Vagina (tissue), 2 donors: ENCODE data around the gene PLEKHH1. TPM values are rescaled to one million over a fixed set of nuclear protein-coding genes. Genes with fewer than 3 reads are reported as not detected.
A peak's percentile ranks its signal among the peaks of the same experiment; 100 is the strongest.
"Not testable (repeated sequence)": the region's sequence is repeated elsewhere in the genome, so short reads cannot be mapped to it uniquely, and the experiment has no call there.

Source experiments
- DNase-seq, 2 donors: peaks; one replicate each; pipeline ENCODE4 v3.0.0-alpha.2; 2017; ENCODE audit errors: extremely low spot score in 2 of 2
- H3K27ac ChIP-seq: fragments of 200-600 bp; sonication (generic); one replicate; pipeline ENCODE4 v1.5.1; 2019
- H3K27me3 ChIP-seq: fragments of 200-600 bp; sonication (generic); one replicate; pipeline ENCODE4 v1.5.1; 2019
- H3K36me3 ChIP-seq, 2 donors: fragments of 200-600 bp; sonication (generic); one replicate each; pipeline ENCODE4 v1.5.1; 2017 to 2019
- H3K4me1 ChIP-seq: fragments of 200-600 bp; sonication (generic); one replicate; pipeline ENCODE4 v1.5.1; 2019
- H3K4me3 ChIP-seq, 2 donors: fragments of 200-600 bp; sonication (generic); 1 replicate in 1 of 2; 2 replicates in 1 of 2; pipeline ENCODE4 v1.5.1; 2016 to 2019
- H3K9me3 ChIP-seq: fragments of 200-600 bp; sonication (generic); one replicate; pipeline ENCODE4 v1.5.1; 2019
- POLR2A ChIP-seq, 2 donors: fragments of 450-650 bp; IDR thresholded peaks; one replicate each; pipeline ENCODE4 v1.6.1; 2017; ENCODE audit warnings: antibody characterized with exemption in 2 of 2, mild to moderate bottlenecking in 2 of 2, moderate library complexity in 2 of 2
- POLR2AphosphoS5 ChIP-seq, 2 donors: sonication (generic); formaldehyde crosslinking; IDR thresholded peaks; one replicate each; pipeline ENCODE4 v1.9.0; 2017; ENCODE audit warnings: antibody characterized with exemption in 2 of 2, mild to moderate bottlenecking in 2 of 2, low read depth in 1 of 2; ENCODE audit not compliant: insufficient read depth in 1 of 2
- intact Hi-C: fragments of 100-400 bp; cut with DNase I; formaldehyde crosslinking; loops from one replicate; pipeline ENCODE4 v1.15.1; 2023
- total RNA-seq: library from RNA; depleted of rRNA; stranded (reverse); fragments of >200 nt; gene quantifications from one replicate; pipeline ENCODE4 v1.2.3, GENCODE V29; 2016
- TF ChIP-seq, protein P1 (sequence below), 3 experiments: fragments of 450-650 bp in 2 of 3; fragments of 200-600 bp in 1 of 3; sonication (generic) in 1 of 3; IDR thresholded peaks; one replicate each; pipeline ENCODE4 v1.5.1; 2017 to 2019; ENCODE audit warnings: antibody characterized with exemption in 3 of 3, mild to moderate bottlenecking in 2 of 3, moderate library complexity in 2 of 3

Gene PLEKHH1
- total RNA-seq, 1 donor from 2014 or later, result 2.5 TPM

DNA sequence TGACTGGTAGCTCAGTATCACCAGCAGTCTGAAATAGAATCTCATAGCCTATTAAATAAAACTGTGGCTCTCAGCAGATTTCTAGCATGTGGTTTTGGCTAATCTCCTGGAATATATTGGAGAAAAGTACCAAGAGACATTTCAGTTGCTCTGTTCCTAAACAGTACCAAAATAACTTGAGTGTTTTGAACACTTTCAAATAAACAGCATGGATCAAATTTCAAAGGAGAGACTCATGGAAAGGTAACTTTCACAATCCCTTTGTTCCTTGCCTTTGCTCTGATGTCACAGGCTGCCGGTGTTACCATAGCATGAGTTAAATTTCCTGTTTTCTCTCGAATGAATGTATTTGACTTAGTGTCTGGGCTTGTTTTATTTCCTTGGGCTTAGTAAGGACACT lies 90.0 kb downstream of the PLEKHH1 start:
- H3K4me3 ChIP-seq, result no peak overlapping the region
- H3K4me1 ChIP-seq, result peaks cover 29% of the 10 kb centered on the region
- H3K27ac ChIP-seq, result peak overlapping the region; percentile 85
- no peaks in the 10 kb centered on the region for H3K9me3 ChIP-seq
- TF ChIP-seq POLR2AphosphoS5 (IDR thresholded peaks at IDR 0.05; ENCODE audit: insufficient read depth in 1 of 2, low read depth in 1 of 2), result peak in 1 of 2 donors; percentile 32
- TF ChIP-seq, protein P1, sequence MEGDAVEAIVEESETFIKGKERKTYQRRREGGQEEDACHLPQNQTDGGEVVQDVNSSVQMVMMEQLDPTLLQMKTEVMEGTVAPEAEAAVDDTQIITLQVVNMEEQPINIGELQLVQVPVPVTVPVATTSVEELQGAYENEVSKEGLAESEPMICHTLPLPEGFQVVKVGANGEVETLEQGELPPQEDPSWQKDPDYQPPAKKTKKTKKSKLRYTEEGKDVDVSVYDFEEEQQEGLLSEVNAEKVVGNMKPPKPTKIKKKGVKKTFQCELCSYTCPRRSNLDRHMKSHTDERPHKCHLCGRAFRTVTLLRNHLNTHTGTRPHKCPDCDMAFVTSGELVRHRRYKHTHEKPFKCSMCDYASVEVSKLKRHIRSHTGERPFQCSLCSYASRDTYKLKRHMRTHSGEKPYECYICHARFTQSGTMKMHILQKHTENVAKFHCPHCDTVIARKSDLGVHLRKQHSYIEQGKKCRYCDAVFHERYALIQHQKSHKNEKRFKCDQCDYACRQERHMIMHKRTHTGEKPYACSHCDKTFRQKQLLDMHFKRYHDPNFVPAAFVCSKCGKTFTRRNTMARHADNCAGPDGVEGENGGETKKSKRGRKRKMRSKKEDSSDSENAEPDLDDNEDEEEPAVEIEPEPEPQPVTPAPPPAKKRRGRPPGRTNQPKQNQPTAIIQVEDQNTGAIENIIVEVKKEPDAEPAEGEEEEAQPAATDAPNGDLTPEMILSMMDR (IDR thresholded peaks at IDR 0.05), result no peak
- DNase-seq, result no peak
- no peaks in the 10 kb centered on the region for H3K36me3 ChIP-seq
- intact Hi-C loops, result loop anchor here (5.0 kb wide), 1 partner anchor 44 kb away; no protein-coding TSS in a partner anchor
- no peaks in the 10 kb centered on the region for H3K27me3 ChIP-seq

DNA sequence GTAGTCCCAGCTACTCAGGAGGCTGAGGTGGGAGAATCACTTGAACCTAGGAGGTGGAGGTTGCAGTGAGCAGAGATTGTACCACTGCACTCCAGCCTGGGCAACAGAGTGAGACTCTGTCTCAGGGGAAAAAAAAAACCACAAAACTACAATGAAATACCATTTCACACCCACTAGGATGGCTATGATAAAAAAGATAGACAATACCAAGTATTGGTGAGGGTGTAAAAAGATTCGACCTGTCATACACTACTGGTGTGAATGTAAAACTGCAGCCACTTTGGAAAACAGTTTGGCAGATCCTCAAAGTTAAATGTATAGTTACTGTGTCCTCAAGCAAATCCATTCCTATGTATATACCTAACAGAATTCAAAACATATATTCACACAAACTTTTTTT lies 93.0 kb downstream of the PLEKHH1 start:
- H3K4me1 ChIP-seq, H3K36me3 ChIP-seq, H3K27me3 ChIP-seq, H3K9me3 ChIP-seq, H3K27ac ChIP-seq, intact Hi-C loops, H3K4me3 ChIP-seq, DNase-seq: not testable (repeated sequence)

DNA sequence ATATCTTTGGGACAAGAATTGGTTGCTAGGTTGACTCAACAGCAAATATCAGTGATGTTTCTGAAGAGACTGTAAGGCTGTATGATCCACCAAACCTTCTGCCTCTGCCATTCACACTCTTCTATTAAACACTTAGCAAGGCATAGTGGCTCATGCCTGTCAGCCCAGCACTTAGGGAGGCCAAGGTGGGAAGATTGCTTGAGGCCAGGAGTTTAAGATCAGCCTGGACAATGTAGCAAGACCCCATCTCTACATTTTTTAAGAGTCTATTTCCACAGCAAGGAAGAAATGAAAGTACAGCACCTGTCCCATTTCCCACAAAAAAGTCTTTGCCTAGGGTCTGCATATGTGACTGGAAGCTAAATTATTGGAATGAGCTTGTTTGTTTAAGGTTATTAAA lies 94.4 kb downstream of the PLEKHH1 start:
- H3K36me3 ChIP-seq, result no peaks in the 10 kb centered on the region
- no peak for DNase-seq

DNA sequence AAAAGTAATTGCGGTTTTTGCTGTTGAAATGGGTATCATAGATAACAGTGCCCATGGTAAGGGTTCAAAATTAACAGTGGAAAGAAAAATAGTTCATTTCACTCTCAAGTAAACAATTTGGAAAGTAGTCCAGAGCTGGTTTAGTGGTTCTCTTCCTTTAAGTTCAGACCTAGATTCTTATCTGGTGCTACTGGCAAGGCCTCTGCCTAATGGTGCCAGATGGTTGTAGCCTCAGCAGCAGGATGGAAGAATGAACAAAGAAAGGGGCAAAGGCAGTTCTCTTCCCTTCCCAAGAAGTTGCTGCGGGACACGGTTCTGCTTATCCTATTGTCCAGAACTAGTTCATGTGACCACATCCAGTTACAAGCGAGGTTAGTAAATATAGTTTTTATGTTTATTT lies 97.1 kb downstream of the PLEKHH1 start:
- Histone ChIP-seq H3K27me3 (no peaks in the 10 kb centered on the region), H3K4me1 (no peaks in the 10 kb centered on the region), H3K36me3 (no peaks in the 10 kb centered on the region), H3K4me3 (no peak overlapping the region), H3K9me3 (no peaks in the 10 kb centered on the region), H3K27ac (no peak overlapping the region)
- no peak for DNase-seq
- intact Hi-C loops, result no loop called here
- no peak for TF ChIP-seq POLR2A (IDR thresholded peaks at IDR 0.05)
- no peak for TF ChIP-seq POLR2AphosphoS5 (IDR thresholded peaks at IDR 0.05; ENCODE audit: insufficient read depth in 1 of 2, low read depth in 1 of 2)
- TF ChIP-seq, protein P1 (IDR thresholded peaks at IDR 0.05), result no peak

More for the DNA sequence above, 94.4 kb downstream of the PLEKHH1 start:
- Histone ChIP-seq H3K27me3 (no peaks in the 10 kb centered on the region), H3K9me3 (no peaks in the 10 kb centered on the region), H3K27ac (no peak overlapping the region), H3K4me3 (no peak overlapping the region), H3K4me1 (peaks cover 9% of the 10 kb centered on the region)
- intact Hi-C loops, result no loop called here
- TF ChIP-seq, protein P1 (IDR thresholded peaks at IDR 0.05), result no peak
- no peak for TF ChIP-seq POLR2A (IDR thresholded peaks at IDR 0.05)
- TF ChIP-seq POLR2AphosphoS5 (IDR thresholded peaks at IDR 0.05; ENCODE audit: insufficient read depth in 1 of 2, low read depth in 1 of 2), result no peak

DNA sequence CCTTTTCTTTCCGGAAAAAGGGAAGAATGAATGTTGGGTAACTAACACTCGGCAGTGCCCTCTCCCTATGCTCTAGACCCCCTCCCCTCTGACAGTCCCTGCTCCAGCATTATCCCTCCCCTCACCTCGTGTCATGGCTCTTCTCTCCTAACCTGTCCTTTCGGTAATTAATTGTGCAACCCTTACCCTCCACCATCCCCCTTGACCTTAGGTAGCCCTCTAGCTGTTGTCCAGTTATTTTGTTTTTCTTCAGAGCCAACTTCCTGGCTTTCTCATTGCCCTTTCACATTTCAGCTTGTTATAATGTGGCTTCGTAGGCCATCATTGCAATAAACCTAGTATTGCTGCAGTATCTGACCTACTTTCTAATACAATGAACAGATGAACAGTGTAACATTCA lies 97.8 kb downstream of the PLEKHH1 start:
- Histone ChIP-seq H3K36me3 (no peaks in the 10 kb centered on the region), H3K4me1 (no peaks in the 10 kb centered on the region), H3K4me3 (no peak overlapping the region), H3K9me3 (no peaks in the 10 kb centered on the region), H3K27me3 (no peaks in the 10 kb centered on the region), H3K27ac (no peak overlapping the region)
- intact Hi-C loops, result no loop called here
- TF ChIP-seq POLR2AphosphoS5 (IDR thresholded peaks at IDR 0.05; ENCODE audit: insufficient read depth in 1 of 2, low read depth in 1 of 2), result no peak
- TF ChIP-seq POLR2A (IDR thresholded peaks at IDR 0.05), result no peak
- TF ChIP-seq, protein P1 (IDR thresholded peaks at IDR 0.05), result no peak
- no peak for DNase-seq
